ENCODE results near the gene KATNB1. TPM values are rescaled to one million over a fixed set of nuclear protein-coding genes. Genes with fewer than 3 reads are reported as not detected.

The KATNB1 gene
- total RNA-seq, 2 experiments from 2014 or later: 37.4 to 43.5 TPM

DNA sequence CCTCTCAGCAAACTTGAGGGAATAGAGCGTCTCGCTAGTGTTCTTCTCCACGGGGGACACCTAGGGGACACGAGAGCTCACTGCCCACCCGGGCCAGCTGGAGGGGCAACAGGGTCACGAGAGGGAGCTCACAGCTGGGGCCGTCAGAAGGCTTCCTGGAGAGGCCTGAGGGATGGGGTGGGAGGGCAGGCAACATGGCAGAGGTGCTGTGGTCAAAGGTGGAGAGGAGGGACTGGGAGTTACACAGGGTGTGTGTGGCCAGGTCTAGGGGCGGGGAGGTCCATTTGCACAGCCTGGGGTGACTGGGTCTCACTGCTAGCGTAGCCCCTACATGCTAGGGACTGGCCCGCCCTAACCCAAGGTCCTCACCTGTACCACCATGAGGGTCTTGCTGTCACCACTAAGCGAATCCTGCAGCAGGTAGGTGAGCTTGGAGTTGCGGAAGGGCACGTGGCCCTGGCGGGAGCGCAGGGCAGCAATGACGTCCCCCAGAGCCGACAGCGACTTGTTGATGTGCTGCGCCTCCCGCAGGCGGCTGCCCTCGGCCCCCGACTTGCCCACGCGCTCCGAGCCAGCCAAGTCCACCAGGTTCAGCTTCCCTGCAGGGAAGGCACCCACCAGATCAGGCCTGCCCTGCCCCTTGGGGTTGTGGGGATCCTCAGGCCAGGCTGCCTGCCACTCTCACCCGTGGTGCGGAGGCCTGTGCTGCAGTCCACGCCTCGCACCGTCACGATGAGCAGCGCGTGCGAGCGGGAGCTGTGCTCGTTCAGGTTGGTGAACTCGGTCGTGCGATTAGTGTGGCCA lies 25.0 kb downstream of the KATNB1 start:
- Histone ChIP-seq H3K79me2 (ENCODE audit: insufficient read depth, low read depth, low read length) (no peaks in the 10 kb centered on the region), H3K27ac (ENCODE audit: low read depth, low read length, poor library complexity, severe bottlenecking) (no peak overlapping the region), H3K36me3 (ENCODE audit: insufficient read depth, low read length) (peaks cover 4% of the 10 kb centered on the region; the same call in 1 of the 2 replicates), H3K4me2 (ENCODE audit: low read length) (no peak overlapping the region), H3K9me3 (ENCODE audit: low read length) (no peaks in the 10 kb centered on the region), H2AFZ (ENCODE audit: low read length) (no peak overlapping the region), H3K9me2 (ENCODE audit: insufficient read depth, low read length) (no peaks in the 10 kb centered on the region), H3K4me3 (ENCODE audit: low read depth, low read length, poor library complexity, severe bottlenecking) (no peak overlapping the region), H4K20me1 (ENCODE audit: insufficient read depth, low read length) (no peaks in the 10 kb centered on the region), H3K4me1 (ENCODE audit: insufficient read depth, low read length, poor library complexity, severe bottlenecking) (no peaks in the 10 kb centered on the region)
- intact Hi-C loops (cut with micrococcal nuclease; ENCODE audit: unreplicated experiment): no loop called here
- ChIA-PET CTCF (ENCODE audit: unreplicated experiment) (interaction anchor here (0.6 kb wide), 1 partner anchor 31 kb away, joined by 3 read pairs; no protein-coding TSS in a partner anchor), POLR2A (interaction anchor here (0.6 kb wide), 1 partner anchor 14 kb away, joined by 4 read pairs; no protein-coding TSS in a partner anchor)
- TF ChIP-seq CTCF (conservative IDR thresholded peaks at IDR 0.05; ENCODE audit: low read length): no peak
- no peak for TF ChIP-seq EZH2phosphoT487 (IDR thresholded peaks at IDR 0.05; ENCODE audit: borderline replicate concordance, low read depth, low read length)
- DNase-seq (ENCODE audit: low spot score): no peak
- no TSS peak for BruUV-seq (replicated peaks)

DNA sequence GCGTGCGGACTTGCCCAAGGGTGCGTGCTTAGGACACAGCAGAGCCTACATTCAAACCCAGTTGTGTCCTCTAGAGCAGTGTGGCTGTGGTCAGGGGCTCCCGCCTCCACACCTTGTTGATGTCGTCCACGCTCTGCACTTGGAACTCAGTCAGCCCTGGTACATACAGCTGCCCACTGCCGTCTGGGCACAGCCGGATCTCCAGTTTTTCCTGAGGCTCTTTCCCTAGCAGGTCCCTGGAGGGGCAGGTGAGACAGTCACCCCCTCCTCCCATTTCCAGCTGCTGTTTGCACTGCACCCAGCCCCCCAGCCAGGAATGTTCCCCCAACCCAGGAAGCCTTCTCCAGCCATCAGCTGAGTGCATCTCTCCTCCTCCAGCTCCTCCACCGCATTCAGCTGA lies 25.7 kb downstream of the KATNB1 start:
- H3K36me3 ChIP-seq (ENCODE audit: insufficient read depth, low read length): peaks cover 2% of the 10 kb centered on the region; the same call in 1 of the 2 replicates
- H3K27ac ChIP-seq (ENCODE audit: low read depth, low read length, poor library complexity, severe bottlenecking): no peak overlapping the region
- no peak overlapping the region for H3K4me3 ChIP-seq (ENCODE audit: low read depth, low read length, poor library complexity, severe bottlenecking)
- DNase-seq (ENCODE audit: low spot score): no peak
- H3K9me2 ChIP-seq (ENCODE audit: insufficient read depth, low read length): no peaks in the 10 kb centered on the region
- no TSS peak for BruUV-seq (replicated peaks)
- H3K79me2 ChIP-seq (ENCODE audit: insufficient read depth, low read depth, low read length): no peaks in the 10 kb centered on the region
- H4K20me1 ChIP-seq (ENCODE audit: insufficient read depth, low read length): no peaks in the 10 kb centered on the region
- CTCF ChIA-PET (ENCODE audit: unreplicated experiment): no interaction called here
- H3K4me2 ChIP-seq (ENCODE audit: low read length): no peak overlapping the region
- intact Hi-C loops (cut with micrococcal nuclease; ENCODE audit: unreplicated experiment): no loop called here
- no peaks in the 10 kb centered on the region for H3K4me1 ChIP-seq (ENCODE audit: insufficient read depth, low read length, poor library complexity, severe bottlenecking)
- POLR2A ChIA-PET: interaction anchor here (0.7 kb wide), 1 partner anchor 25 kb away, joined by 3 read pairs; no protein-coding TSS in a partner anchor
- TF ChIP-seq CTCF (conservative IDR thresholded peaks at IDR 0.05; ENCODE audit: low read length): no peak
- no peak for TF ChIP-seq EZH2phosphoT487 (IDR thresholded peaks at IDR 0.05; ENCODE audit: borderline replicate concordance, low read depth, low read length)
- no peaks in the 10 kb centered on the region for H3K9me3 ChIP-seq (ENCODE audit: low read length)
- no peak overlapping the region for H2AFZ ChIP-seq (ENCODE audit: low read length)

DNA sequence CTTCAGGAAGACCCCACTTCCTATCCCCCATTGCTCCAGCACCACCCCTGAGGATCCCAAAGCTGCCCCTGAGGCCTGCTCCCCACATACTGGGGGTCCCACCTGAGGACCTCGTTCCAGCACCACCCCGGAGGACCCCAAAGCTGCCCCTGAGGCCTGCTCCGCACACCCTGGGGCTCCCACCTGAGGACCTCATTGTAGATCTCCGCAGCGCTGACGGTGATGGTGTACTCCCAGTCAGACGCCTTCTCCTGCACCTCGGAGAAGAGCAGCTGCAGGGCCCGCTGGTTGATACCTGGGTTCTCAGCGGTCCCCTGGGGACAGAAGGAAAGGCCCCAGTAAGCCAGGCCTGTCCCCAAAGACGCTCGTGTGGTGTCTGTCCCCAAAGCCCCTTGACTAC lies 26.4 kb downstream of the KATNB1 start:
- CTCF ChIA-PET (ENCODE audit: unreplicated experiment): no interaction called here
- no peak overlapping the region for H3K4me2 ChIP-seq (ENCODE audit: low read length)
- no peak overlapping the region for H2AFZ ChIP-seq (ENCODE audit: low read length)
- no peaks in the 10 kb centered on the region for H3K36me3 ChIP-seq (ENCODE audit: insufficient read depth, low read length)
- POLR2A ChIA-PET: interaction anchor here (0.7 kb wide), 1 partner anchor 26 kb away, joined by 3 read pairs; no protein-coding TSS in a partner anchor
- H3K9me2 ChIP-seq (ENCODE audit: insufficient read depth, low read length): no peaks in the 10 kb centered on the region
- no peaks in the 10 kb centered on the region for H3K4me1 ChIP-seq (ENCODE audit: insufficient read depth, low read length, poor library complexity, severe bottlenecking)
- no peaks in the 10 kb centered on the region for H3K79me2 ChIP-seq (ENCODE audit: insufficient read depth, low read depth, low read length)
- H3K9me3 ChIP-seq (ENCODE audit: low read length): no peaks in the 10 kb centered on the region
- intact Hi-C loops (cut with micrococcal nuclease; ENCODE audit: unreplicated experiment): no loop called here
- TF ChIP-seq CTCF (conservative IDR thresholded peaks at IDR 0.05; ENCODE audit: low read length) (no peak), EZH2phosphoT487 (IDR thresholded peaks at IDR 0.05; ENCODE audit: borderline replicate concordance, low read depth, low read length) (no peak)
- no peak overlapping the region for H3K27ac ChIP-seq (ENCODE audit: low read depth, low read length, poor library complexity, severe bottlenecking)
- BruUV-seq (replicated peaks): no TSS peak
- H4K20me1 ChIP-seq (ENCODE audit: insufficient read depth, low read length): no peaks in the 10 kb centered on the region
- DNase-seq (ENCODE audit: low spot score): no peak
- no peak overlapping the region for H3K4me3 ChIP-seq (ENCODE audit: low read depth, low read length, poor library complexity, severe bottlenecking)

Measured in OCI-LY7 (cell line).